ENCODE results near the gene SPA17.

The SPA17 gene

DNA sequence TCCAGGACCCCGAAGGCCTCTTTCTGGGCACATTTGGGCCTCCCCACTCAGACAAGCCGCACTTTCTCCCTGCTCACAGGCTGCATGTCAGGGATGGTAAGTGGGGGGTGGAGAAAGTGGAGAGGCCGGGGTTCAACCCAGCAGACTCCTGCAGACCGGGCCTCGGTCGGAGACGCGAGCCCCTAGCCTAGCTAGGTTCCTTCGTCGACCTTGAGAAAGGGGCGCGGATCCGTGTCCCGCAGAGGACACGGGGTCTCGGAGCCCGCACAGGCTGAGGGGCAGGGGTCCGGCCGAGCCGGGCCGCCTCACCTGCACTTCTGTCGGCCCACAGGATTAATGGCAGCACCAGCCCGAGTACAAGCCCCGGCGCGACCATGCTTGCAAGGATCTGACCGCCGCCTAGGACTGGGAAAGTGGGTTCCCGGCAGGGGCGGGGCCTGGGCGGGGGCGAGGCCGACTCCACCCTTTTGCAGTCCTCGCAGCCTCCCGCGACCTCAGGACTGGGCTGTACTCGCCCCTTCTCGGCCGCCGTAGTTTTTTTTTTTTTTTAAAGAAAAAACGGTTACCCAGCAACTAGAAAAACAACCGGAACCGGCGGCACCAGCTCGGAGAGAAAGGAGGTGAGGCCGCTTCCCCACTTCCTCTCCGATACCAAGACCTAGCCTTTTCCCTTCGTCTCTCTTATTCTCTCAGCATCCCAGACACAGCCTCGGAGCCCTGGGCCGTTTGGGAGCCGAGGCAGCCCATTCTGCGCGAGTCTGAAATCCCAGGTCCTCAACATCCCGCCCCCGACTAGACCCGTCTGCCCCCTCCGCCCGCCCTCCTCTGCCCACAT lies at the start of gene SPA17, which contains the start of gene SIAE:
Gene SPA17 (plus strand): TSS at position 572 of the 835 bp plus-strand sequence. CDS start 1,361 bp downstream, outside the sequence.
Gene SIAE (minus strand): TSS at position 407 of the 835 bp plus-strand sequence. CDS start 31 bp downstream, at position 376.
- DNase-seq: peak; percentile 96

DNA sequence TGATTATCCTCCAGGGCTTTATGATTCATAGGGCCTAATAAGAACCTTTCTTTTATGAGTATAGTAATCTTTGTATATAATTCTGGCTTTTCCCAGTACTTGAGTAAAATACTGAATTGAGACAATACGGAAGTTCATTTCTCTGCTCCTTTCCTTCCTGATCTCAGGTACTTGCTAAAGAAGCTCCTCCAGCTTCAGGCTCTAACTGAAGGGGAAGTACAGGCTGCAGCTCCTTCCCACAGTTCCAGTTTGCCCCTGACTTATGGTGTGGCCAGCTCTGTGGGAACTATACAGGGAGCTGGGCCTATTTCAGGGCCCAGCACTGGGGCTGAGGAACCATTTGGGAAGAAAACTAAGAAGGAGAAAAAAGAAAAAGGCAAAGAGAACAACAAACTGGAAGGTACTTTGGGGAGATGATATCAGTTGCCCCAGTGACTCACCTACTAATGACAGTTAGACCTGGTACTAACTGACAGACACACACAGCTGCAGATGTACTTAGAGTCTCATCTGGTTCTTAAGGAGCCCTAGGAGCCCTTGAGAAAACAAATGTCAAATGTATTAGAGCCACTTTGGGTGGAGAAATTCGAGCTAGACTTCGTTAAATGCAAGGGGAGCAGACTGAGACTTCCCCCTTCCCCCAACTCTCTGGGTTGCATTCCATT lies 48.1 kb upstream of the SPA17 start:
- no peak for DNase-seq

DNA sequence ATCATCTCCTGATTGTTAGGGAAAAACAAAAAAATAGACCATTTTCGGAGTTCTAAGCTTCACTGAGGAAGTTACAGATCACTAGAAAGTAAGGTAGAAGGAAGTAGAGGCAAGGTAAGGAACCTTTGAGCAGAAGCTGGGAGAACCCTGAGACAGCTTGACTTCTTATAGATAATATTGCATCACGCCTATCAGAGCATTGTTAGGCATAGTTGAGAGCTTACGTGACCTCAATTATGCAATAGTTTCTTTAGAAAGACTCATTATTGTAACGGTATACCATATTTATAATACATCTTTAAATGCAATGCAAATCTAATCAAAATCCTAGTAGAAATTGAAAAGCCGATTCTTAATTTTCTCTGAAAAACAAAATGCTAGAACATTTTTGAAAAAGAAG lies 46.2 kb upstream of the SPA17 start:
- no peak for DNase-seq

DNA sequence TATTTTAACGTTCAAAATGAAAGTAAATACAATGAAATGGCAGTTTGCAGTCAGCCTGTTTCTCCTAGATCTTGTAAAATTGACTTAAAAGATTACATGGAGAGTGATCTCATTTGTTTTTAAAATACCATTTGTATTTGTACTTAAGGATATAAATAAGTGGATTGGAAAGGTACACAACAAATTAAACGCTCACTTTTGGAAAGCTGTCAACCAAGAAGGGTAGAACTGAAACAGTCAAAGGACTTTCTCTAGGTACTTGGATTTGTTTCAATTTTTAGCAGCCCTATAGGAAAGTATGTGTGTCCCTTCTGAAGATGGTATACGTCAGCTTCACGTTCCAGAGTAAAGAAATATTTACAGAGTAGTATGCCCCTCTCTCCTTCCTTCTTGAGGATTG lies 43.7 kb upstream of the SPA17 start:
- DNase-seq: no peak

DNA sequence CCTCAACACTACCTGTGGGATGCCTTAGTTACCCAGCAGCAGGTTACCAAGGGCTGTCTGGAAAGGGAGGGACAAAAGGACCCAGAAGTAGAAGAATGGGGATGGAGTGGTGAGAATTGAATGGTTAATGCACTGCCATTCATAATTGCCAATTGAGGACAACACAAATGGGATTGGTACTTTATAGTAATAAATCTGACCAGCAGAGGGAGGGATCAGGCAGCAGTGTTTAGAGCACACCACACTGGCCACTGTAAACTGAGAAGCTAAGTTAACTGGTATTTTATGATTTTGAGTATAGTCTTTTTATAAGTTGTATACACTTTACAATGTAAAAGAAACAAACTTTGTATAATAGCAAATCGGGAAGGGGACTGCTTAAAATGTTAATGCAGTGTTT lies 40.3 kb upstream of the SPA17 start:
- DNase-seq: no peak

DNA sequence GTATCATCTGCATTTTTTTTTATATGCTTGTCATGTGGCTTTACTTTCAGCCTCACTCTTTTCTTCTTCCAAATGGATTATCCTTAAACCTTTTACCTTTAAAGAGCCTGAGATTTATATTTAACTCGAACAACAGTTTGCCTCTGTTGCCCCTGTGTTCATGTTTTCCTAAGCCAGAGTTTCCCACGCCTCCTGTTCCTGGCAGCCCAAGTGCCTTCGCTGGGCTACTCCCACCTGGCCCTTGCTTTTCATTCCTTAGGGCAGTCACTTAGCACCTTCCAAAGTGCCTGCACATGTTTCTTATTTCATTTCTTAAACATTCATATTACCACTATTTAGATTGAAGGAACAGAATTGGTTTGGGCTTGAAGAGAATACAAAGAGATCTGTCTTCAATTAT lies 37.8 kb upstream of the SPA17 start:
- DNase-seq: no peak

DNA sequence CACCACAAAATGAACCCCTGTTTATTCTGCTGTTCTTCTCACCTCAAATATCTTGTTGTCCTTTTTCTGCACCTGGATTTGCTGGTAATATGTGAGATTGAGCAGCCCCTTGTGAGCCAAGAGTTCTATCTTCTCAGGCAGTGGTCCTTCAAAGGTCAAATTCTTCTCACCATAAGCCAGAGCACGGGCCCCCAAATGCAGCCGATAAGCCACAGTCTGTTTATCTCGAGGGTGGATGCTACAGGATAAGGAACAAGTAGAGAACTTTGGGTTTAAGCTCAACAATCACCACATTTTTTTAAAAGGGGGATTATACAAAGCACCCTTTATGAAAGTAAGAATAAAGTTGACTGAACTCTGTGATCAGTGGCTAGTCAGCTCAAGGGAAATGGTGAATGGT lies 35.2 kb upstream of the SPA17 start:
- DNase-seq: no peak

DNA sequence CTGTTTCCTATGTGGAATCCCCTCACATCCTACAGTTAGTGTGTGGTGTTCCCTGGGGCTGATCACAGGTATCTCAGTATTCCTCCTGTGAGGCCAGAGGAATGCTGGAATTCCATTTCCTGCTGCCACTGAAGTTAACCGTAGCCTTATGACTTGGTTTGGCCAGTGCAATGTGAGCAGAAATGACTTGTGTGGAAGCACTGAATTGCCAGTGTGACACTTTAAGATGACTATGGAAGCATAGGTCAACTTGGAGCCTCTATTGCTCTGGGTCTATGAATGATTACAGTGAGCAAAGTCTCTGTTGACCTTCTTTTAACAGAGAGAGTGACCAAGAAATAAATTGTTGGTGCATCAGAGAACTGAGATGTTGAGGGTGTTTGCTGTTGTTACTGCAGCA lies 34.5 kb upstream of the SPA17 start:
- no peak for DNase-seq

DNA sequence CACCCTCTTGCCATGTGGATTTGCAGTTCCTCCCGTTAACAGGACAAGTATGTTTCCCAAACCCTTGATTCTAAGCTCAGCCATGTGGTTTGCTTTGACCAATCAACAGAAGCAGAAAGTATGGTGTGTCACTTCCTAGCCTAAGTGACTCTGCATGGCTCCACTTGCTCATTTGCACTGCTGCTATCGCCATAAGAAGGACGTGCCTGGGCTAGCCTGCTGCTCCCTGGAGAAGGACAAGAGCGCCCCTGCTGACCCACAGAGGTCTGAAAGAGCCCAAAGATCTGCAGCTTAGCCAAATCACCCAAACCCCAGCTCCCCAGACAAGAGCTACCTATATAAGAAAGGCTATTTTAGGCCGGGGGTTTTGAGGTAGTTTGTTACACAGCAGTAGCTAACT lies 33.0 kb upstream of the SPA17 start:
- DNase-seq: no peak

DNA sequence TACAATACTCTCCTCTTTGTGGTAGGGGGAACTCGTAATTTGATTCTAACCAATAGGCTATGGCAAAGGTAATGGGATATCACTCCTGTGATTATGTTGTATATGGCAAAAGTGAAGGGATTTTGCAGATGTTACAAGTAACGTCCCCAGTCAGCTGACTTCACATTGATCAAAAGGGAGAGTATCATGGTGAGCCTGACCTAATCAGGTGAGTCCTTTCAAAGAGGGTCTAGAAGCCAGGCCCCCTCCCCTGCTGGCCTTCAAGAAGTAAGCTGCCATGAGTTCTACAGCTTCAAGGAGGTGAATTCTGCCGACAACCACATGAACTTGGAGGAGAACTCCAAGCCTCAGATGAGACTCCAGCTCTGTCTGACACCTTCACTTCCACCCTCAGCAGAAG lies 31.1 kb upstream of the SPA17 start:
- no peak for DNase-seq

DNA sequence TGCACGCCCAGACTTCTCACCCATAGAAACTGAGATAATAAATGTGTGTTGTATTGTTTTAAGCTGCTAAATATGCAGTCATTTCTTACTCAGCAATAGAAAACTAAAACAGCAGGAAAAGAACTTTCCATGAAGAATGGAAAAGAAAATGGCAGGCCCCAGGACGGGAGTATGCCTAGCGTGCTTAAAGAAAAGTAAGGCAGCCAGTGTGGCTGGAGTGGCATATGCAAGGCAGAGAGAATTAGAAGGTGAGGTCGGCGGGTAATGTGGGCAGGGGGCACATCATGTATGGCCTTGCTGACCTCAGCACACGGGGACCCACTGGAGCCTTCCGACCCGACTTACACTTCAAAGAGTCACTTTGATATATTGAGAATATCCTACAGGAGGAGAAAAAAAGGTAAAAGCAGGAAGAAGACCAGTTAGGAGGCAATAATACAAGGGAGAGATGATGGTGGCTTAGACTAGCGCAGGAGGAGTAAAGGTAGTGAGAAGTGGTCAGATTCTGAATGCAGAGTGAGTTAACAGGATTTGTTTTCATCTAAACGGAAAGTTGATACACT lies 30.6 kb upstream of the SPA17 start:
- DNase-seq: no peak

DNA sequence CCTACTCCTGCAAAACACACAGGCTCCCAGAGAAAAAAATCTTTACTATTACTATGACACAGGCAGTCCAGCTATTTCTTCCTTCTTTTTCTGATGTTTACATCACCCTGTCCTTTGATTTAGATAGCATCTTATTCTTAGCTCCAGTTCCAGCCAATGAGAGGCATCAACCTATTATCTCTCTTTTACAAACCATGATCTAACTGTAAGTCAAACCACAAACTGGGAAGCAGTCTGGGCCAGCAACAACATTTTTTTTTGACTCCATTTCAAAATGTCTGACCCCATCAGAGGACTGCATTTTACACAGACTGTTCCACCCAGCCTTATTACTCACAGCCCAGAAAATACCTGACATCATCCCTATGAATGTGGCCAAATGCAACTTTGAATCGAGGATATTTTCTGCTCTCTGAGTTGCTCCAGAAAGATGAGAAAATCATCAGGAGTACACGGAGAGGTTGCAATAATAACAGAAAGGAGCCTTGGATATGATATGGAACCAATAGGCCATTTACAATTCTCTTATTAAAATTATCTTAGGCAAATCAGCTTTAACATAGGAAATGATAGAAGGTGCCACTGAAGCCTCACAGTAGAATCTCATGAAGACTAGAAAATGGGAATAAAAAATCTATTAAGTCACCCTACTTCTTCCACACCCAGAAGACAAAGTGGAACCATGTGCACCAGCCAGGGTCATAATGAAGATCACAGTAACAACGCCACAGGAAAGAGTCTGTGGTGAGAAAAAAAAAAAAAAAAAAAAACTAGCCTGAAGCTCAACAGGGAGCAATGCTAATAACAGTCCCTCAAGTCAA lies 29.9 kb upstream of the SPA17 start:
- no peak for DNase-seq

DNA sequence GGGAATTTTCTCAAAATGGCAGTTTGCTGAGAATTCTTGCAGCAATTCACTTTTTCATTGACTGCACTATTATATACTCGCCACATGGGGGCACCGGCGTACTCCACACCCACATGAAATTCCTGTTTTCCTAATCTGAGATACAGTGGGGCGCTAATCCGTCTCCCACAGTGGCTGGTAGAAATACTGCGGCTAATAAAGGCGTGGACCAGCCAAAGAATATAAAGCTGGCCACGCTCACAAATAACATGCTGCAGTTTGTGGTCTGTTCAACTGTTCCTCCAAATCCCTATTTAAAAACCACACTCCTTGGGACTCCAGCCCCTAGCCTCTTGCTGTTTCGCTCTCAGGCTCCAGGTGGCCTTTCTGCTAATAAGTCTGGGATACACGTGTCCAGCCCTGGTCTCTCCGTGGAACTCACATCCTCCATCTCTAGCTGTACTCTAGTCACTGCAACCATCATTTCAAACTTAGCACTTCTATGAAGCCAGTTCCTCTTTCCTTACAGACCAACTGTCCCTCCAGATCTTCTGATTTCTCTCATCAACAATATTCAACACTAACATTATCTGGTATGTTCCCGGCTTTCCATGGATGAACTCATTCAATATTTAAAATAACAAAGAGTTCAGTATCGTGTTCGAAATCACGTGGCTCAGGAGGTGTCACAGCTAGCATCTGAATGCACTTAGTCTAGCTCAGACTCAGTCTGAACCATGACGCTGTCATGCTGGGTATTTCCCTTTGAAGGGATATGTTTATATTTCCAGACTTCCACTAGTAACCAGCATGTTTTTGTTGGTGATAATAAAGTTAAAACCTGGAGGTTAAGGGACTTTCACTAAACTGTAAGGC lies 29.1 kb upstream of the SPA17 start:
- DNase-seq: peak; percentile 59

DNA sequence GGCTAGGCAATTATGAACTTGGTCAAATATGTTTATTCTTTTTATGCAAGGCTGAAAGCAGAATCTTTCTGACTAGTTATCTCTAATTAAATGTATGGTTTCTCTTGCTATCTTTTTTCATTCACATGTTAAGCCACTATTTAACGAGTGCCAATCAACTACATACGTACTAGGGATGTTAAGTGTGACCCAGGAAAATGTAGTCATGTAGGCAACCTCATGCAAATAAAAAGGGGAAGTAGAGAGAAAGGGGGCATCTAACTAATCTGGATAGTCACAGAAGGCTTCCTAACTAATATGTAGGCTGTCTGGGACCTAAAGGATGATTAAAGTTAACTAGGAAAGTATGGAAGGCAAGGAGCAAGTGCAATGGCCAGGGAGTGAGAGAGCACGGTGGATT lies 27.6 kb upstream of the SPA17 start:
- DNase-seq: no peak

DNA sequence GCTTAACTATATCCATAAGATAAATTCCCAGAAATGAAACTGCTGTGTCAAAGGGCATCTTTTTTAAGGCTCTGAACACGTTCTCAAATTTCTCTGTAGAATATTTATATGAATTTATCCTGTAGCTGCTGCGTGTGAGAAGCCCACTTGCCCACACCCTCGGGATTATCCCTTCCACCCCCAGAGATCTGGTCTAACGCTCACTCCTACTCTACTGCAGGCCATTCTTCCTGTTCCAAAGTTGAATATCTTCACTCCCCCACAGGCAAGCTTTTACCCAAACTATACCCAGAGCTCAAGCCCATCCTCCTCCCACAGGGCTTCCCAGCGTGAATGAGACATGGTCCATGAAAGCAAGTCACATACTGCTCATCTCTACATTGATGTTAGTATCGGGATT lies 25.1 kb upstream of the SPA17 start:
- DNase-seq: no peak

DNA sequence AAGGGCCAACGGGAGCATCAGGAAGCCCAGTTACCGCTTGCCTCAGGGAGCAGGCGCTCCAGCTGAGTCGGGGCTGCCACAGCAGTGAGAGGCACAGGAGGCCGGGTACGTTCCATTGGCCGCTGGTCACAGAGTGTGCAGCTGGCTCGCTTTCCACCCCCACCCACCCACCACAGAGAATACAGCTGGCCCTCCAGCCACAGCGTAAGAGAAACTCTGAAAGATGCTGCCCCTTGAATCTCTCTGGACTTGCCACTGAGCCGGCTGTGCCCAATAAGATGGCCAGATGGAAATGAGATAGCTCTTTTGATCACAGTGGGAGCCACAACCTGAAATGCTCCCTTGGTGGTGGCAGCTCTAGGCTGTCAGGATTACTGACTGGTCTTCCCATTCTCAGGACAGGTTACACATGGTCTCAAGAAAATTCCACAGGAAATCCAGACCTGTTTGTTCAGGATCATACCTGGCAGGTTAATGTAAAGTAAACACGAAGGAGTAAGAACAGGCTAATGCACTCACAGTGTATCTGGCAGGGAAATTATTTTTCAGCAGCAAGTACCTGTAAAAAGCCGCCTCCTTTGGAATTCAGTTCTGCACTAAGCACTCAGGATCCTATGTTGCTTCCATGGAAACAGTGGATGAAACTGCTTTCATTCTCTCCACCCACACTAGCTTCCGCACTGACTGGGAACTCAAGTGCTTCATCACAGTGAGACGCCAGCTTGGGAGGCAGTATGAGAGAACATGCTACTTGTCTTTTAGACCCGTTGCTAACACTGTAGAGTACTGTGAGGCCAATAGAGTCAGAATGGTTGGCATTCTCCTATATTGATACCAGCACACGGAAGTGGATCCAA lies 16.7 kb upstream of the SPA17 start:
- DNase-seq: no peak

DNA sequence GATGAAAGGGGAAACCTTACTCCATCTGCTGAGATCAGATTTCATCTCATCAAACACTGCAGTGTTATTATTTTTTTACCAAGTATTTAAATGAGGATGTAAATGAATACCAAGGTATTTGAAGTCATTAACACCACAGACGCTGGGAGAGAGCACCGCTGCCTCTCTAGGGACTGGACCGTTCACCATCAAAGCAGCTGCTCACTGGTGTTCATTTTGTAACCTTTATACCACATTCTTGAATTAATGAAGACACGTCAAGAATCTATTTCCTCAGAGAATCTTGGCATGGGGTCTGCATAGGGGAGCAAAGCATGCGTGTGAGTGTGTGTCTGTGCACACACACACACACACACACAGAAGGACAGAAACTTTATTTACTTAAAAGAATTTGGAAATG lies 15.8 kb upstream of the SPA17 start:
- no peak for DNase-seq

DNA sequence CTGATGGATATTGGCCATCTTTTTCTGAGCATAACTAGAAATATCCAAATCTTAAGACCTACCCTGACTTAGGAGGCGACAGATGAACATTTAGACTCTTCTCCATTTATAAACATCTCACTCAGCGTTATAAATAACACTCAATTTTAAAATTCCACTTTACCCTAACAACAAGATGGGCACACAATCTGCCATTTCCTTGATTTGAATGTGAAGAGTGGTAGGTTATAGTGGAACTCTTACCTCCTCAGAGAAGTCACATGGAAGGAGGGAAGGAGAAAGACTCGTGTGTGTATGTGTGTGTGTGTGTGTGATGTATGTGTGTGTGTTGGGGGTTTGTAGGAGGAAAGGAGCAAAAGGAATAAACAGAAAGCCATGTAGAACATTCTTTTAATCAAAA lies 15.2 kb upstream of the SPA17 start:
- DNase-seq: no peak

DNA sequence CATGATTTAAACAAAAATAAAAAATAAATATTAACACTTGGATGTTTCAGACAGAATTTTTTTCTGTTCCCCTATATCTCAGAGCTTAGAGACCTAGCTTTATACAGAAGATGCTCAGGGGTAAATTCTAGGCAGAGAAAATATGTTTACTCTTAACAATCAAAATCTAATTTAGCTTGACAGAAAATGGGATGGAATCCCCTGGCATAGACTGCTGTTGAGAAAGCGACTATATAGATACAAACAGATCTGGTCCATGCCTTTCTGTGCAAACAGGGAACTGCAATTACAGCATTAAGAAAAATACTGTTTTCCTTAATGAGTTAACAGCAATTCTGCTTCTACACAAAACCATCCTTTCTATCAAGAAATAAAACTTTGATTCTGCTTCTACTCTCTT lies 14.7 kb upstream of the SPA17 start:
- DNase-seq: no peak

DNA sequence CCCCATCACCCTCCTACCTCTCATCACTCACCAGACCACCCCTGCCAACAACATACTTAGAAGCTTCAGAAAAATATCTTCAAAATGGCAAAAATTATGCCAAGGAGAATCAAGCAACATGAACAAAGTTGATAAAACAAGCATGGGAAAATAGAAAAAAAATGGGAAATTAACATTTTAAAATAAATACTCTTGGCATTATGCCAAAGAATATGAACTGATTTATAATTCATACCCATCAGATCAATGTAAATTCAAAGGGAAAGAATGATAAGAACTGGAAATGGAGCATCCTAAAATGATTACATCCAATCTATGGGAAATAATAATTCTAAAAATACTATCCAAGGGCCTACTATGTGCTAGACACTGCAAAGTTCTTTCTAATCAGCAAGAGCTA lies 12.2 kb upstream of the SPA17 start:
- DNase-seq: no peak

DNA sequence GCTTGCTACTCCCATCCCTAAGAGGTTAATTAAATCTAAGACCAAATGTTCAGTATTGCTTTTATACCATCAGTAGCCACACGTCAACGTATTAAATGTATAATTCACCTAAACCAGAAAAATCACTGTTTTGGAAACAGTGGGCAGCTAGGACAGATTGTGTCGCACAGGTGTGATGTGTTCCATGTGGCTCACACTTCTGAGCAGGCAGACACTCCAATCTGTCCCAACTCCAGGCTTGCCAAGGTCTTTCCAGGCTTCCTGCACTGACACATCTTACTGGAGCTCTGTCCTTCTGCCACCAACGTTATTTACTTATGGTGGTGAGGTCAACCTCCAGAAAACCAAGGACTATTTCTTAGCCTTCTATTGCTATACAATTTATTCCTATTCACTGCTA lies 11.6 kb upstream of the SPA17 start:
- no peak for DNase-seq
